HEK293 (cell line): ENCODE results near the gene DHX57.

Experiments used
- CTCF ChIA-PET: fragments of 350-600 bp; formaldehyde crosslinking; extraction: SDS; loops from one replicate; lab custom pipeline; 2021; ENCODE audit warnings: antibody characterized with exemption; lab: Yijun Ruan, JAX
- POLR2A ChIA-PET: fragments of 300-600 bp; formaldehyde crosslinking; extraction: SDS; loops from one replicate; lab custom pipeline; 2020; ENCODE audit warnings: antibody characterized with exemption, inconsistent platforms; lab: Yijun Ruan, JAX
- H3K27ac ChIP-seq: fragments of 200-500 bp; sonication (Bioruptor generic); 2 replicates; pipeline ENCODE4 v1.5.1; 2014; ENCODE audit warnings: low read depth, low read length, control low read depth, inconsistent platforms; ENCODE audit errors: extremely low read depth
- H3K36me3 ChIP-seq, 2 experiments: fragments of 200-500 bp in 1 of 2; sonication (Bioruptor generic) in 1 of 2; 1 replicate in 1 of 2; 2 replicates in 1 of 2; pipeline ENCODE4 v1.5.1; 2014 to 2017; ENCODE audit warnings: inconsistent platforms in 2 of 2, low read length in 2 of 2; ENCODE audit not compliant: control insufficient read depth in 2 of 2, insufficient read depth in 1 of 2
- H3K4me1 ChIP-seq: fragments of 200-500 bp; sonication (Bioruptor generic); 2 replicates; pipeline ENCODE4 v1.5.1; 2014; ENCODE audit warnings: mild to moderate bottlenecking, low read length, inconsistent platforms; ENCODE audit not compliant: control insufficient read depth, insufficient read depth
- H3K4me3 ChIP-seq: 2 replicates; pipeline ENCODE4 v1.5.1; 2011; ENCODE audit warnings: low read depth, mild to moderate bottlenecking, control low read depth, low read length, moderate library complexity
- H3K9me3 ChIP-seq: fragments of 200-500 bp; sonication (Bioruptor generic); 2 replicates; pipeline ENCODE4 v1.5.1; 2014; ENCODE audit warnings: low read depth, low read length, inconsistent platforms; ENCODE audit not compliant: control insufficient read depth, insufficient read depth
- AEBP2 ChIP-seq: fragments of 450-650 bp; formaldehyde crosslinking; IDR thresholded peaks from 2 replicates; pipeline ENCODE4 v1.5.1; 2016; ENCODE audit warnings: missing biosample characterization, missing genetic modification characterization, borderline replicate concordance
- BCL6B ChIP-seq: fragments of 450-650 bp; formaldehyde crosslinking; IDR thresholded peaks from 2 replicates; pipeline ENCODE4 v1.5.1; 2017; ENCODE audit warnings: missing biosample characterization, missing genetic modification characterization
- FEZF1 ChIP-seq: fragments of 450-650 bp; formaldehyde crosslinking; IDR thresholded peaks from 2 replicates; pipeline ENCODE4 v1.5.1; 2016; ENCODE audit warnings: missing biosample characterization, missing genetic modification characterization
- GLIS1 ChIP-seq: fragments of 450-650 bp; formaldehyde crosslinking; IDR thresholded peaks from 2 replicates; pipeline ENCODE4 v1.5.1; 2016; ENCODE audit warnings: missing biosample characterization, missing genetic modification characterization
- HIC1 ChIP-seq: fragments of 450-650 bp; formaldehyde crosslinking; IDR thresholded peaks from 2 replicates; pipeline ENCODE4 v1.5.1; 2016; ENCODE audit warnings: missing biosample characterization, missing genetic modification characterization
- PRDM6 ChIP-seq: fragments of 450-650 bp; formaldehyde crosslinking; IDR thresholded peaks from 2 replicates; pipeline ENCODE4 v1.5.1; 2017; ENCODE audit warnings: missing biosample characterization, missing genetic modification characterization
- REST ChIP-seq: fragments of 450-650 bp; formaldehyde crosslinking; IDR thresholded peaks from 2 replicates; pipeline ENCODE4 v1.5.1; 2016; ENCODE audit warnings: missing biosample characterization, missing genetic modification characterization
- SETDB1 ChIP-seq: IDR thresholded peaks from one replicate; pipeline ENCODE4 v1.6.1; 2017; ENCODE audit warnings: mild to moderate bottlenecking, low read length, moderate library complexity, mixed read lengths; ENCODE audit not compliant: insufficient read length
- TCF7L2 ChIP-seq: IDR thresholded peaks from 2 replicates; pipeline ENCODE4 v1.6.1; 2011; ENCODE audit warnings: low read depth, mild to moderate bottlenecking, inconsistent platforms, low read length, moderate library complexity, borderline replicate concordance
- WT1 ChIP-seq: fragments of 450-650 bp; formaldehyde crosslinking; IDR thresholded peaks from 2 replicates; pipeline ENCODE4 v1.5.1; 2016; ENCODE audit warnings: missing biosample characterization, missing genetic modification characterization
- ZNF121 ChIP-seq: fragments of 450-650 bp; formaldehyde crosslinking; IDR thresholded peaks from 2 replicates; pipeline ENCODE4 v1.5.1; 2016; ENCODE audit warnings: missing biosample characterization, missing genetic modification characterization
- ZNF16 ChIP-seq: fragments of 450-650 bp; formaldehyde crosslinking; IDR thresholded peaks from 2 replicates; pipeline ENCODE4 v1.5.1; 2016; ENCODE audit warnings: low read depth, missing biosample characterization, missing genetic modification characterization
- ZNF2 ChIP-seq: fragments of 450-650 bp; formaldehyde crosslinking; IDR thresholded peaks from 2 replicates; pipeline ENCODE4 v1.5.1; 2016; ENCODE audit warnings: missing biosample characterization, missing genetic modification characterization
- ZNF211 ChIP-seq: fragments of 450-650 bp; formaldehyde crosslinking; IDR thresholded peaks from 2 replicates; pipeline ENCODE4 v1.5.1; 2016; ENCODE audit warnings: low read depth, missing biosample characterization, missing genetic modification characterization
- ZNF530 ChIP-seq: fragments of 450-650 bp; formaldehyde crosslinking; IDR thresholded peaks from 2 replicates; pipeline ENCODE4 v1.5.1; 2016; ENCODE audit warnings: low read depth, missing biosample characterization, missing genetic modification characterization
- ZNF544 ChIP-seq: fragments of 450-650 bp; formaldehyde crosslinking; IDR thresholded peaks from 2 replicates; pipeline ENCODE4 v1.5.0; 2017; ENCODE audit warnings: missing biosample characterization, missing genetic modification characterization
- ZNF555 ChIP-seq: fragments of 450-650 bp; formaldehyde crosslinking; conservative IDR thresholded peaks from 2 replicates; pipeline ENCODE4 v1.5.1; 2017; ENCODE audit warnings: missing biosample characterization, mild to moderate bottlenecking, missing genetic modification characterization, inconsistent platforms
- ZNF571 ChIP-seq: fragments of 450-650 bp; formaldehyde crosslinking; IDR thresholded peaks from 2 replicates; pipeline ENCODE4 v1.5.0; 2017; ENCODE audit warnings: missing biosample characterization, missing genetic modification characterization
- ZNF596 ChIP-seq: fragments of 450-650 bp; IDR thresholded peaks from 2 replicates; pipeline ENCODE4 v1.5.0; 2018; ENCODE audit warnings: missing biosample characterization, mild to moderate bottlenecking, missing genetic modification characterization, moderate library complexity
- ZNF639 ChIP-seq: fragments of 450-650 bp; formaldehyde crosslinking; IDR thresholded peaks from 2 replicates; pipeline ENCODE4 v1.5.1; 2016; ENCODE audit warnings: missing biosample characterization, missing genetic modification characterization
- ZNF645 ChIP-seq: fragments of 450-650 bp; formaldehyde crosslinking; IDR thresholded peaks from 2 replicates; pipeline ENCODE4; 2016; ENCODE audit warnings: missing biosample characterization, missing genetic modification characterization
- ZNF654 ChIP-seq: fragments of 450-650 bp; formaldehyde crosslinking; IDR thresholded peaks from 2 replicates; pipeline ENCODE4 v1.5.1; 2016; ENCODE audit warnings: low read depth, missing biosample characterization, missing genetic modification characterization

DHX57 gene

GRCh38 chr2:38765551-38765950 lies 110.2 kb downstream of the DHX57 start (continued):
- TF ChIP-seq AEBP2 (tag by site-specific recombination): no peak
- no peak for TF ChIP-seq ZNF2 (tag by site-specific recombination)
- TF ChIP-seq ZNF645 (tag by site-specific recombination): no peak
- TF ChIP-seq BCL6B (tag by site-specific recombination): no peak
- no peak for TF ChIP-seq ZNF654

GRCh38 chr2:38765149-38765548 lies 110.6 kb downstream of the DHX57 start:
- Histone ChIP-seq H3K27ac (no peak overlapping the region), H3K4me3 (no peak overlapping the region), H3K36me3 (no peaks in the 10 kb centered on the region), H3K9me3 (no peaks in the 10 kb centered on the region), H3K4me1 (no peaks in the 10 kb centered on the region)
- POLR2A ChIA-PET: interaction anchor here (6.8 kb wide), 1 partner anchor 14 kb away, joined by 65 read pairs; the partner anchor contains the start of gene SRSF7
- no peak for TF ChIP-seq FEZF1 (tag by site-specific recombination)
- TF ChIP-seq ZNF16 (tag by site-specific recombination): no peak
- TF ChIP-seq ZNF571: no peak
- TF ChIP-seq ZNF639 (tag by site-specific recombination): no peak
- no peak for TF ChIP-seq ZNF596 (tag by site-specific recombination)
- TF ChIP-seq PRDM6 (tag by site-specific recombination): no peak
- TF ChIP-seq WT1 (tag by site-specific recombination): no peak
- no peak for TF ChIP-seq TCF7L2
- TF ChIP-seq ZNF121 (tag by site-specific recombination): no peak
- TF ChIP-seq ZNF530: no peak
- TF ChIP-seq SETDB1: no peak
- CTCF ChIA-PET: no interaction called here

GRCh38 chr2:38763728-38764127 lies 112.0 kb downstream of the DHX57 start:
- H3K4me1 ChIP-seq: no peaks in the 10 kb centered on the region
- H3K9me3 ChIP-seq: no peaks in the 10 kb centered on the region
- ChIA-PET POLR2A (interaction anchor here (6.8 kb wide), 1 partner anchor 13 kb away, joined by 65 read pairs; the partner anchor contains the start of gene SRSF7), CTCF (no interaction called here)
- no peaks in the 10 kb centered on the region for H3K36me3 ChIP-seq
- no peak overlapping the region for H3K4me3 ChIP-seq
- H3K27ac ChIP-seq: no peak overlapping the region
- TF ChIP-seq REST (tag by site-specific recombination) (no peak), ZNF555 (no peak), HIC1 (no peak), ZNF544 (tag by site-specific recombination) (no peak), ZNF211 (tag by site-specific recombination) (no peak), GLIS1 (tag by site-specific recombination) (no peak)
